ENCODE measurements around the gene TOE1.

- TF ChIP-seq CTCF (IDR thresholded peaks at IDR 0.05 in 8 of 11, conservative IDR thresholded peaks at IDR 0.05 in 3 of 11) (no peak), POLR2A (IDR thresholded peaks at IDR 0.05) (no peak)
These were observed 971 bp downstream of the TOE1 start for GRCh38 chr1:45340816-45341466.
